GM12801 (cell line): ENCODE data around the gene NOC2L.

Experiments
- TF ChIP-seq, protein P1 (sequence below): IDR thresholded peaks from one replicate; pipeline ENCODE4 v1.5.1; 2011; ENCODE audit warnings: control low read depth; ENCODE audit not compliant: insufficient read length; ENCODE audit errors: extremely low read depth

Gene NOC2L

DNA sequence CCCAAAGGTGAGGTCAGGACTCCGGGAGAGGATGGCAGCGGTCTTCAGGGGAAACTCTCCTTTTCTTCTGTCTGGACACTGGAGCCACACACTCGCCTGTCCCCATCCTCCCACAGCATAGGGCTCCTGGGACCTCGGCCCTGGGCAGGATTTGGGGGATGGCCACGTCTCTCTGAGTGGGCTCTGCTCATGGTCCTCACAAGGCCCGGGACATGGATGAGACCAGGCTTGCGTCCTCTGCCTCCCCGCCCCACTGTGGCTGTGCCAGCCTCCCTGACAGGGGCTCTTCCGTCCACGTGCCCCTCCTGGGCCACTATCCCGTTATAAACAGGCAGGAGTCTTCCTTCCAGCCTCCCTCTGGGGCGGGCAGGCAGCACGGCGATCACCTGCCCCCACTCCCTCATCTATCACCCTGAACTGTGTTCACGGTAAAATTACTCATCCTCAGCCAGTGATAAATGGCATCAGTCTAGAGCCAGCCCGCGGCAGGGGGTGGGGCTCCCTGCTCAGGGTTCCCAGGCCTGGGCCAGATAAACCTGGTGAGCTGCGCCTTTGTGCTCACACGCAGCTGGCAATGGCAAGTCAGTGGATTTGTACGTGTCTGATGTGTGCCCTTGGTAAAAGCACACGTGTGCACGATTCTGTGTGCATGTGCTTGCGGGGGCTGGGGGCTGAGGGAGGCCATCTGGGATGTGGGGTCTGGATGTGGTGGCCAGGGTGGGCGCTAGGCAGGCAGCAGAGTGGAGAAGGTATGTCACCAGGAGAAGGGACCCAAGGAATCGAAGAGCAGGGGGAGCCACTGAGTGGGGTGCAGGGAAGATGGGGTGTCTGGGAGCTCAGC, 48.0 kb downstream of the NOC2L start:
- TF ChIP-seq, protein P1, sequence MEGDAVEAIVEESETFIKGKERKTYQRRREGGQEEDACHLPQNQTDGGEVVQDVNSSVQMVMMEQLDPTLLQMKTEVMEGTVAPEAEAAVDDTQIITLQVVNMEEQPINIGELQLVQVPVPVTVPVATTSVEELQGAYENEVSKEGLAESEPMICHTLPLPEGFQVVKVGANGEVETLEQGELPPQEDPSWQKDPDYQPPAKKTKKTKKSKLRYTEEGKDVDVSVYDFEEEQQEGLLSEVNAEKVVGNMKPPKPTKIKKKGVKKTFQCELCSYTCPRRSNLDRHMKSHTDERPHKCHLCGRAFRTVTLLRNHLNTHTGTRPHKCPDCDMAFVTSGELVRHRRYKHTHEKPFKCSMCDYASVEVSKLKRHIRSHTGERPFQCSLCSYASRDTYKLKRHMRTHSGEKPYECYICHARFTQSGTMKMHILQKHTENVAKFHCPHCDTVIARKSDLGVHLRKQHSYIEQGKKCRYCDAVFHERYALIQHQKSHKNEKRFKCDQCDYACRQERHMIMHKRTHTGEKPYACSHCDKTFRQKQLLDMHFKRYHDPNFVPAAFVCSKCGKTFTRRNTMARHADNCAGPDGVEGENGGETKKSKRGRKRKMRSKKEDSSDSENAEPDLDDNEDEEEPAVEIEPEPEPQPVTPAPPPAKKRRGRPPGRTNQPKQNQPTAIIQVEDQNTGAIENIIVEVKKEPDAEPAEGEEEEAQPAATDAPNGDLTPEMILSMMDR = no peak

DNA sequence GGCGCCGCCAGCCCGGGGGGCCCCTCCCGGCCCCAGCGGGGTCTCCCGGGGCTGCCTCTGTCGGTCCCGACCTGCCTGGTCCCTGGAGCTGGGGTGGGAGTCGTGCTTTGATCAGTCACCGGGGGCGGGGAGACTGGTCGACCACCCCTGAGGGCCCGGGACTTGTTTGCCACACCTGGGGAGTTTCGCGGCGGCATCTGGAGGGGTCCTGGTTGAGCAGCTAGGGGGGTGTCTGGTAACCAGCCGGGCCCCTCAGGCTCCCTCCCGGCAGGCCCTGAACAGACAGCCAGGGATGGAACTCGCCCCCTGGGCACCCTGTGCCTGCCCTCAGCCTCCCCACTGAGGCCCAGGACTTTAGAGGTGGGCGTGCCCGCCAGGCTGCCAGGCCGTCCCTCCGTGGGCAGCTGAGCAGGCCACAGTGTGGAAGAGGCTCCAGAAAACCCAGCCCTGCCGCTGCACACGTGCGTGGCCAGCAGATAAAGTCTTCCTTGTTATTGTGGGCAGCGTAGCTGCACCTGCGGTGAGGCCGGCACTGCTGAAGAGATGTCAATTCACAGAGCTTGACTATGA, 48.7 kb downstream of the NOC2L start:
- TF ChIP-seq, protein P1 = no peak

DNA sequence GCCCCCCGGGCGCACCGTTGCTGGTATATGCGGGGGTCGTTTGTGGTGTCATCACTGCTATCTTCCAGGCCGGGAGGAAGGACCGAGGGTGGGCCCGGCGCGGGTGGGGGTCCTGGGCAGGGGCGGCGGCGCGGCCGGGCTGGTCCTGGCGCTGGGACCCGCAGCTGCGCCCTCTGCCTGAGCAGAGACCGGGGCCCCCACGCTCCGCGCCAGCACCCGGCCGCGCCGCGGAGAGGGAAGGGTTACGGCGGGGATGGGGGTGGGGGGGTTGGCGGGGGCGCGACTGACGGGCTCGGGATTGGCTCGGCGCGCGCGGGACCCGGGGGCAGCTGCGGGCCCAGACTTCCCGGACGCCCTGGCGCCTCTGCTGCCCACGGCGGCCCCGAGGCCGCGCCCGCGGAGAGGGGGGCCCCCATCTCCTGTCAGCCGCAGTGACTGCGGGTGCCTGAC, 49.2 kb downstream of the NOC2L start:
- TF ChIP-seq, protein P1 = no peak

DNA sequence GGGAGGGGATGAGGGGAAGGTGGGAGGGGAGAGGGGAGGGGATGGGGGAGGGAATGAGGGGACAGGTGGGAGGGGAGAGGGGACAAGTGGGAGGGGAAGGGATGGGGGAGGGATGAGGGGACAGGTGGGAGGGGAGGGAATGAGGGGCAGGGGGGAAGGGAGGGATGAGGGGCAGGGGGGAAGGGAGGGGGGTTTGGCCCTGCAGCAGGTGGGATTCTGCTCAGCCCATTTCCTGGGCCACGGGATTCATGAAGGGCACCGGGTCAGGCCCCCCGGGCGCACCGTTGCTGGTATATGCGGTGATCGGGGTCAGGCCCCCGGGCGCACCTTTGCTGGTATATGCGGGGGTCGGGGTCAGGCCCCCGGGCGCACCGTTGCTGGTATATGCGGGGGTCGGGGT, 50.4 kb downstream of the NOC2L start:
- TF ChIP-seq, protein P1 = no peak

DNA sequence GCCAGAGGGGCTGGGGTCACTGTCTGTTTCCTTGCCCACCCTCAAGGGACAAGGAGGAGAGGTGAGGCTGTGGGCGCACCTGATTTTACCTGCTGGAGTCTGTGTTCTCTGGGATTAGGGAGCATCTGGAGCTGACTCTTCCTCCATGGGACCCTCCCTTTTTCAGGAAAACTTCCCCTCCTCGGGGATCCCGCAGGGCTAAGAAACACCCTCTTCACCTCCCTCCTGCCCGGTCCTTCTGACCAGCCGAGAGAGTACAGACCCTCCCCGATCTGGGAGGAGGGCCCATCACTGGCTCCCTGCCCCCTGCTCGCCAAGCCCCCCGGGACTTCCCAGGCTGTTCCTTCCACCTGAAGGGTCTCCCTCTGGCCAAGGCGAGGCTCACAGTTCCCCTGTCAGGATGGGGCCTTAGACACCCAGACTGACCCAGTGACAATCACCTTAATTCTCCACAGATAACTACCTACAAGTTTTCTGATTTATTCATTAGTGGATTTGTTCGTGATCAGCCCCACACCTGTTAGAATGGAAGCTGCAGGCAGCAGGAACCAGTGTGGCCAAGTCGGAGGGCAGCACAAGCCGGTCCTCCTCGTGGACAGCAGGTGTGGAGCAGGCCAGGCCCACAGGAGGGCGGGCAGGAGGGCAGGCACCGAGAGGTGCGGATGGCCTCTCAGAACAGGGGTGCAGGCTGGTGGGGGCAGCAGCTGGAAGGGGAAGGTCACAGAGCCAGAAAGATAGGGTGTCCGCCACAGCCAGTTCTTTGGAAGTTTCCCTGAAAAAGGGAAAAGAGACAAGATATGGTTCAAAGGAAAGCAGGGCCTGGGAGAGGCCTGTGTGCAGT, 51.2 kb downstream of the NOC2L start:
- TF ChIP-seq, protein P1 = no peak

DNA sequence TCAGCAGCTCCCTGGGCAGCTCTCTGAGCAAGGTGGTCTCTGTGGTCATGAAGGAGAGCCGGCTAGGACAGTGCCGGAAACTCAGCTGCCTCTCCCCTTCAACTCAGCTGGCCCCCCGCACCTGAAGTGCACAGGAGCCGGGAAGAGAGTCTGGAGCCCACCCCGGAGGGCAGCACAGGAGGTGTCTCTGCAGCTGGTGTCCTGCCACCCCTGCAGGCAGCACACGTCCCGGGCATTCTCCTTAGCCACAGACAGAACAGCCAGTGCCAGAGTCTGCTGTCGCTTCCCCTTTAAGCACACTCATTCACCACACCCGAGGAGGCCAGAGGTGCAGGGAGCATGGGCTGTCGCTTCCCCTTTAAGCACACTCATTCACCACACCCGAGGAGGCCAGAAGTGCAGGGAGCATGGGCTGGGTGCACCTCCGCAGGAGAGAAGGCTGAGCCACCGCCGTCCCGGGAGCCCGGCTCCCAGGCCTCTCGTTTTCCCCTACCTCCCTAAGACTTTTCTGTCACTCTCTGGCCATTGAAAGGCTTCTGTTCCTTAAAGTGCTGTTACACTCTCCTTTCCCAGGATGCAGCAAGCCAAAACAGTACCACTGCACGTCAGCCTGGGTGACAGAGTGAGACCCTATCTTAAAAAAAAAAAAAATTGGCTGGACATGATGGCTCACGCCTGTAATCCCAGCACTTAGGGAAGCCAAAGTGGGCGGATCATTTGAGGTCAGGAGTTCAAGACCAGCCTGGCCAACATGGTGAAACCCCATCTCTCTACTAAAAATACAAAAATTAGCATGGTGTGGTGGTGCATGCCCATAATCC, 52.2 kb downstream of the NOC2L start:
- TF ChIP-seq, protein P1 = no peak
